ENCODE measurements around the gene SPINK9. TPM values are rescaled to one million over a fixed set of nuclear protein-coding genes. Genes with fewer than 3 reads are reported as not detected.
A peak's percentile ranks its signal among the peaks of the same experiment; 100 is the strongest.
"Not testable (repeated sequence)": the region's sequence is repeated elsewhere in the genome, so short reads cannot be mapped to it uniquely, and the experiment has no call there.

SPINK9 gene
- total RNA-seq, 4 donors from 2014 or later: not detected

- no peaks in the 10 kb centered on the region for H3K36me3 ChIP-seq
- no peaks in the 10 kb centered on the region for H3K4me1 ChIP-seq
- no peaks in the 10 kb centered on the region for H3K27me3 ChIP-seq
- H3K9me3 ChIP-seq: no peaks in the 10 kb centered on the region
- no peak for DNase-seq
- H3K4me3 ChIP-seq: no peak overlapping the region
- no peak for TF ChIP-seq POLR2A (IDR thresholded peaks at IDR 0.05)
- TF ChIP-seq CTCF (IDR thresholded peaks at IDR 0.05): no peak
- no peak overlapping the region for H3K27ac ChIP-seq
Measured at GRCh38 chr5:148311484-148311883, 23.9 kb upstream of the SPINK9 start.

- Histone ChIP-seq H3K4me3 (no peak within 1 kb of the TSS), H3K27me3 (no peaks in the 10 kb centered on the region), H3K4me1 (no peaks in the 10 kb centered on the region), H3K9me3 (no peaks in the 10 kb centered on the region), H3K27ac (no peak within 1 kb of the TSS), H3K36me3 (no peaks in the 10 kb centered on the region)
- DNase-seq: no peak
- TF ChIP-seq CTCF (IDR thresholded peaks at IDR 0.05) (no peak), POLR2A (IDR thresholded peaks at IDR 0.05) (no peak)
Measured at GRCh38 chr5:148312153-148312552, 23.2 kb upstream of the SPINK9 start, which contains the start of gene SPINK7. TSS of gene SPINK7 (plus strand) at chr5:148312423. CDS start at chr5:148312484, 61 bp downstream.

GRCh38 chr5:148314187-148314586, 21.2 kb upstream of the SPINK9 start:
- DNase-seq: no peak
- Histone ChIP-seq H3K9me3 (no peaks in the 10 kb centered on the region), H3K4me3 (no peak overlapping the region), H3K27ac (no peak overlapping the region), H3K27me3 (no peaks in the 10 kb centered on the region), H3K36me3 (no peaks in the 10 kb centered on the region), H3K4me1 (no peaks in the 10 kb centered on the region)
- TF ChIP-seq POLR2A (IDR thresholded peaks at IDR 0.05) (no peak), CTCF (IDR thresholded peaks at IDR 0.05) (no peak)

- Histone ChIP-seq H3K9me3 (no peaks in the 10 kb centered on the region), H3K27ac (no peak overlapping the region), H3K36me3 (no peaks in the 10 kb centered on the region), H3K4me3 (no peak overlapping the region), H3K4me1 (no peaks in the 10 kb centered on the region), H3K27me3 (no peaks in the 10 kb centered on the region)
- no peak for DNase-seq
- TF ChIP-seq POLR2A (IDR thresholded peaks at IDR 0.05) (no peak), CTCF (IDR thresholded peaks at IDR 0.05) (no peak)
Measured at GRCh38 chr5:148314731-148315130, 20.6 kb upstream of the SPINK9 start.

- H3K27ac ChIP-seq: peak overlapping the region in 1 of 4 donors; percentile 36
Measured at GRCh38 chr5:148320011-148320963, 15.1 kb upstream of the SPINK9 start.

GRCh38 chr5:148333262-148333849, 2.0 kb upstream of the SPINK9 start:
- TF ChIP-seq CTCF (IDR thresholded peaks at IDR 0.05): no peak
- TF ChIP-seq POLR2A (IDR thresholded peaks at IDR 0.05): no peak
- H3K36me3 ChIP-seq: no peaks in the 10 kb centered on the region
- no peaks in the 10 kb centered on the region for H3K27me3 ChIP-seq
- H3K4me1 ChIP-seq: no peaks in the 10 kb centered on the region
- no peak for DNase-seq
- H3K9me3 ChIP-seq: no peaks in the 10 kb centered on the region
- no peak overlapping the region for H3K4me3 ChIP-seq
- H3K27ac ChIP-seq: no peak overlapping the region

More at GRCh38 chr5:148320011-148320963, 15.1 kb upstream of the SPINK9 start:
- not testable (repeated sequence) for H3K4me1 ChIP-seq, H3K27me3 ChIP-seq, H3K36me3 ChIP-seq, H3K9me3 ChIP-seq
- H3K4me3 ChIP-seq: peak overlapping the region in 3 of 4 donors; percentile 11 to 34 (median 21)
- DNase-seq: peak in 2 of 3 donors; percentile 26 to 34

All from Peyer's patch (tissue), 4 donors.